CD4-positive, alpha-beta memory T cell (primary cell): ENCODE data around the gene DPH1. TPM values are rescaled to one million over a fixed set of nuclear protein-coding genes. Genes with fewer than 3 reads are reported as not detected.

Experiments
- CTCF ChIA-PET: fragments of 350-600 bp; sonication (Branson Sonifier 250); formaldehyde crosslinking; loops from one replicate; lab custom pipeline; 2021; ENCODE audit warnings: inconsistent platforms; ENCODE audit not compliant: partially characterized antibody; lab: Charles Lee
- POLR2A ChIA-PET: fragments of 350-600 bp; sonication (Branson Sonifier 250); formaldehyde crosslinking; loops from one replicate; lab custom pipeline; 2021; ENCODE audit not compliant: partially characterized antibody; lab: Charles Lee
- DNase-seq, 5 donors: peaks; one replicate each; pipeline versions ENCODE4 v3.0.0 to v3.0.0-alpha.2; 2020 to 2022; ENCODE audit warnings: mixed read lengths in 1 of 5
- H3K27ac ChIP-seq: one replicate; pipeline ENCODE4 v1.7.0; 2013; ENCODE audit warnings: low read depth, low read length
- H3K27me3 ChIP-seq: 2 replicates; pipeline ENCODE4 v1.7.0; 2013; ENCODE audit warnings: mild to moderate bottlenecking, low read length, moderate library complexity; ENCODE audit not compliant: insufficient read depth
- H3K36me3 ChIP-seq: 2 replicates; pipeline ENCODE4 v1.7.0; 2013; ENCODE audit warnings: mild to moderate bottlenecking, low read length, moderate library complexity; ENCODE audit not compliant: insufficient read depth
- H3K4me1 ChIP-seq: 2 replicates; pipeline ENCODE4 v1.7.0; 2013; ENCODE audit warnings: mild to moderate bottlenecking, low read length, moderate library complexity; ENCODE audit not compliant: insufficient read depth
- H3K4me3 ChIP-seq, 2 donors: one replicate each; pipeline ENCODE4 v1.7.0; 2013; ENCODE audit warnings: low read length in 2 of 2, mild to moderate bottlenecking in 1 of 2
- H3K9me3 ChIP-seq, 2 donors: one replicate each; pipeline ENCODE4 v1.7.0; 2013; ENCODE audit warnings: low read length in 2 of 2, control low read depth in 1 of 2; ENCODE audit not compliant: control insufficient read depth in 1 of 2
- H3K27ac Mint-ChIP-seq, 7 donors: one replicate each; pipeline ENCODE4 v1.8.0; 2020 to 2021; ENCODE audit warnings: mixed read lengths in 7 of 7, mild to moderate bottlenecking in 6 of 7, inconsistent platforms in 3 of 7, moderate library complexity in 3 of 7
- H3K27me3 Mint-ChIP-seq, 2 donors: one replicate each; pipeline ENCODE4 v1.8.0; 2020 to 2021; ENCODE audit warnings: mixed read lengths in 2 of 2
- H3K36me3 Mint-ChIP-seq, 2 donors: one replicate each; pipeline ENCODE4 v1.8.0; 2020 to 2021; ENCODE audit warnings: mixed read lengths in 2 of 2, inconsistent platforms in 1 of 2, mild to moderate bottlenecking in 1 of 2
- H3K4me1 Mint-ChIP-seq, 4 donors: one replicate each; pipeline ENCODE4 v1.8.0; 2020 to 2021; ENCODE audit warnings: mixed read lengths in 4 of 4, mild to moderate bottlenecking in 1 of 4
- H3K4me3 Mint-ChIP-seq, 8 donors: one replicate each; pipeline ENCODE4 v1.8.0; 2020 to 2021; ENCODE audit warnings: mixed read lengths in 8 of 8, mild to moderate bottlenecking in 7 of 8, moderate library complexity in 6 of 8, inconsistent platforms in 3 of 8
- H3K9me3 Mint-ChIP-seq, 8 donors: one replicate each; pipeline ENCODE4 v1.8.0; 2020 to 2021; ENCODE audit warnings: mixed read lengths in 8 of 8, mild to moderate bottlenecking in 5 of 8, inconsistent platforms in 3 of 8, moderate library complexity in 1 of 8
- intact Hi-C: fragments of 100-400 bp; cut with micrococcal nuclease; formaldehyde crosslinking; loops from one replicate; pipeline ENCODE4 v1.15.1; 2023
- microRNA-seq: library from miRNA; unstranded; fragments of <30 nt; microRNA quantifications from one replicate; pipeline ENCODE4 v1.2.0, GENCODE V29; 2021; ENCODE audit warnings: borderline replicate concordance, borderline number of aligned reads, borderline microRNAs expressed, mixed read lengths
- polyA plus RNA-seq, 2 donors: library from polyadenylated mRNA; unstranded; fragments of 300-500 nt; fragmentation: Illumina TruSeq; gene quantifications; one replicate each; pipeline ENCODE4 v1.2.3, GENCODE V29; 2021
- total RNA-seq, 2 experiments: library from RNA; stranded (reverse); gene quantifications; one replicate each; pipeline ENCODE4 v1.2.3, GENCODE V29; 2021

DPH1 gene
- total and polyA plus RNA-seq, 4 experiments from 2014 or later = 30.8 to 95.8 (median 58.2) TPM

DNA sequence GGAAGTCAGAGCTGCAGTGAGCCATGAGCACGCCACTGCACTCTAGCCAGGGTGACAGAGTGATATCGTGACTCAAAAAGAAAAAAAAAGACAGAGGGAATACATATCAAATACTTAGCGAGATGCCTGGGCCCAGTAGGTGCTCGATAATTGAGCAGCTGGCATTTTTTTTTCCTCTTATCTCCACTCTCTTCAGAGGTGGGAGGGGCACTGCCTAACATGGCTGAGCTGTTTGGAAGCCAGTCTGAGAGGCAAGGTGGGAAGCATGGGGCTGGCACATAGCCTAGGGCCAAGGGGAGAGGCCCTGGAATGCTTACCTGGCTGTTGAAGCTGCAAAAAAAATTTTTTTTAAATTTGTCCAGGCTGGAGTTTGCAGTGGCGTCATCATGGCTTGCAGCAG, 63.4 kb downstream of the DPH1 start:
- ChIA-PET POLR2A (interaction anchor here (1.3 kb wide), 1 partner anchor 37 kb away, joined by 3 read pairs; no protein-coding TSS in a partner anchor), CTCF (interaction anchor here (0.6 kb wide), 1 partner anchor 246 kb away, joined by 3 read pairs; no protein-coding TSS in a partner anchor)
- intact Hi-C loops = no loop called here
- Histone ChIP-seq H3K4me3 (no peak overlapping the region), H3K27ac (no peak overlapping the region), H3K4me1 (peaks cover 30% of the 10 kb centered on the region), H3K27me3 (no peaks in the 10 kb centered on the region), H3K36me3 (no peaks in the 10 kb centered on the region), H3K9me3 (no peaks in the 10 kb centered on the region)
- peaks cover 0 to 1% (median 0%) of the 10 kb centered on the region in 8 donors for H3K9me3 Mint-ChIP-seq
- peak overlapping the region in 4 of 7 donors; percentile 25 to 84 (median 80) for H3K27ac Mint-ChIP-seq
- peaks cover 25 to 42% (median 35%) of the 10 kb centered on the region in 4 donors for H3K4me1 Mint-ChIP-seq
- H3K36me3 Mint-ChIP-seq = peaks cover 0 to 9% of the 10 kb centered on the region in 2 donors
- H3K27me3 Mint-ChIP-seq = no peaks in the 10 kb centered on the region
- no peak overlapping the region for H3K4me3 Mint-ChIP-seq
- no peak for DNase-seq

Small RNAs within 50 kb of the gene (microRNA-seq; reads per million reads assigned to microRNA genes)
- gene MIR132 (251 reads per million, percentile 76 among the genes with 10 or more reads in this experiment), gene MIR212 (4.1 reads per million, percentile 20 among the genes with 10 or more reads in this experiment)

Other genes starting within 250 kb of the DPH1 start
- 10 to 100 TPM; 31.2 to 31.5 TPM for gene SMYD4, start 200.3 kb upstream of the DPH1 start, total RNA-seq
- gene SMYD4, start 200.3 kb upstream of the DPH1 start, polyA plus RNA-seq = 10 to 100 TPM in 1 of 2 donors, 1 to 10 TPM in 1; 3.1 to 20.3 TPM
- 100 to 1,000 TPM; 103 to 119 TPM for gene RPA1, start 200.1 kb upstream of the DPH1 start, total RNA-seq
- gene RPA1, start 200.1 kb upstream of the DPH1 start, polyA plus RNA-seq = 100 to 1,000 TPM in 1 of 2 donors, 10 to 100 TPM in 1; 95.4 to 112 TPM
- under 1 TPM; 0.30 to 0.47 TPM for gene RTN4RL1, start 4.8 kb upstream of the DPH1 start, total RNA-seq
- 1 to 10 TPM in 1 of 2 donors, under 1 TPM in 1; 0.27 to 2.0 TPM for gene RTN4RL1, start 4.8 kb upstream of the DPH1 start, polyA plus RNA-seq
- gene OVCA2, start 11.9 kb downstream of the DPH1 start, total RNA-seq = 10 to 100 TPM; 27.9 to 36.7 TPM
- 10 to 100 TPM; 49.6 to 90.3 TPM for gene OVCA2, start 11.9 kb downstream of the DPH1 start, polyA plus RNA-seq
- gene HIC1, start 24.9 kb downstream of the DPH1 start, total RNA-seq = 1 to 10 TPM; 4.9 to 5.2 TPM
- gene HIC1, start 24.9 kb downstream of the DPH1 start, polyA plus RNA-seq = 1 to 10 TPM in 1 of 2 donors, under 1 TPM in 1; 0.39 to 1.6 TPM